Loucy (cell line): ENCODE measurements around the gene RILPL1.

Experiments
- CTCF ChIP-seq: fragments of 200-600 bp; sonication (generic); conservative IDR thresholded peaks from 2 replicates; pipeline ENCODE4 v1.5.1; 2014; ENCODE audit warnings: mild to moderate bottlenecking, antibody characterized with exemption, low read length
- EZH2phosphoT487 ChIP-seq: fragments of 200-600 bp; IDR thresholded peaks from 2 replicates; pipeline ENCODE4 v1.6.1; 2018; ENCODE audit warnings: antibody characterized with exemption, mild to moderate bottlenecking, moderate library complexity, borderline replicate concordance

- no peak for TF ChIP-seq CTCF
- TF ChIP-seq EZH2phosphoT487, result no peak
Measured at GRCh38 chr12:123532808-123533649, 490 bp downstream of the RILPL1 start.
